Stimulated activated memory B cell treated with anti-CD40 and anti-IgM and Interleukin-4, amounts not matched to agents 10 μg/mL and 1 μg/mL and 100 μg/mL, for 72 hours (primary cell): ENCODE measurements around the gene CCNQ.

ENCODE experiments used
- ATAC-seq: fragments of 150-1000 bp; cut with Tn5 transposase; 2 replicates; pipeline ENCODE4 v1.10.0; 2021
- H3K27ac Mint-ChIP-seq: one replicate; pipeline ENCODE4 v1.8.0; 2022; ENCODE audit warnings: mild to moderate bottlenecking, mixed read lengths
- H3K27me3 Mint-ChIP-seq: one replicate; pipeline ENCODE4 v1.8.0; 2022; ENCODE audit warnings: mixed read lengths
- H3K36me3 Mint-ChIP-seq: one replicate; pipeline ENCODE4 v1.8.0; 2022; ENCODE audit warnings: mixed read lengths
- H3K4me1 Mint-ChIP-seq: one replicate; pipeline ENCODE4 v1.8.0; 2022; ENCODE audit warnings: mixed read lengths
- H3K4me3 Mint-ChIP-seq: one replicate; pipeline ENCODE4 v1.8.0; 2022; ENCODE audit warnings: mild to moderate bottlenecking, moderate library complexity, mixed read lengths
- H3K9me3 Mint-ChIP-seq: one replicate; pipeline ENCODE4 v1.8.0; 2022; ENCODE audit warnings: mixed read lengths

Gene CCNQ

DNA sequence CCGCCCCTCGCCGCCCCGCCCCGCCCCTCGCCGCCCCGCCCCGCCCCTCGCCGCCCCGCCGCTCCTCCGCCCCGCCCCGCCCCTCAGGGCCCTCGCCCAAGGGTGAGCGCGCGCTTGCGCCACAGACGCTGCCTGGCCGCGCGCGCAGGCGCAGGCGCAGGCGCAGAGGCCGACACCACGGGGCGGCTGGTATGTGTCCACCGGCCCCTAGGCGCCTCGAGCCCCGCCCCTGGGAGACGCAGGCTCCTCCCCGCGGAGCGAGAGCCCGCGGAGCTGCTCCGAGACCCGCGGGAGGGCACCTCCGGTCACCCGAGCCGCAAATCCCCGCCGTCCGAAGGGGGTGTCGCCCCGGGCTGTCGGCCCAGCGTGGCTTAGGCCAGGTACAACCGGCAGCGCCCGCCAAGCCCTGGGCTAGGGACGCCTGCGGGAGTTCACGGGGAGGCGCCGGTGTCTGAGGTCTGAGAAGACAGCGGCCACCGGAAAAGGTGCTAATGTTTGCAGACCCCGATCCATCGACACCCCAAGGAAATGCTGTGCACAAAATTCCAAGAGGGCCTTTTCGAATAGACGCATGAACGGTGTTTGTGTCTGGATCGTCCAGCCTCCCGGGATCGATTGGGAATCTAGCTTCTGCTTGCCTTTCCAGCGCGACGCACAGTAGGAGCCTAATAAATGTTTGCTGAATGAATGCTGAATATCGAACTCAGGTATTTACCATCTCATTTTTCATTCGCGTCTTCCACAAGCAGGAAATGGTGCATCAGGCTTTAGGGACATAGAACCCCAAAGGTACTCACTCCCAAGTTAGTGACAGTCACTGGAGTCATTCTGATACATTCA lies 473 bp upstream of the CCNQ start:
- peaks cover 48% of the 10 kb centered on the region for H3K4me1 Mint-ChIP-seq
- peak overlapping the region; percentile 86 for H3K4me3 Mint-ChIP-seq
- no peaks in the 10 kb centered on the region for H3K27me3 Mint-ChIP-seq
- H3K9me3 Mint-ChIP-seq, result no peaks in the 10 kb centered on the region
- peak overlapping the region; percentile 77 for H3K27ac Mint-ChIP-seq
- peaks cover 9% of the 10 kb centered on the region for H3K36me3 Mint-ChIP-seq
- ATAC-seq, result peak; percentile 93

DNA sequence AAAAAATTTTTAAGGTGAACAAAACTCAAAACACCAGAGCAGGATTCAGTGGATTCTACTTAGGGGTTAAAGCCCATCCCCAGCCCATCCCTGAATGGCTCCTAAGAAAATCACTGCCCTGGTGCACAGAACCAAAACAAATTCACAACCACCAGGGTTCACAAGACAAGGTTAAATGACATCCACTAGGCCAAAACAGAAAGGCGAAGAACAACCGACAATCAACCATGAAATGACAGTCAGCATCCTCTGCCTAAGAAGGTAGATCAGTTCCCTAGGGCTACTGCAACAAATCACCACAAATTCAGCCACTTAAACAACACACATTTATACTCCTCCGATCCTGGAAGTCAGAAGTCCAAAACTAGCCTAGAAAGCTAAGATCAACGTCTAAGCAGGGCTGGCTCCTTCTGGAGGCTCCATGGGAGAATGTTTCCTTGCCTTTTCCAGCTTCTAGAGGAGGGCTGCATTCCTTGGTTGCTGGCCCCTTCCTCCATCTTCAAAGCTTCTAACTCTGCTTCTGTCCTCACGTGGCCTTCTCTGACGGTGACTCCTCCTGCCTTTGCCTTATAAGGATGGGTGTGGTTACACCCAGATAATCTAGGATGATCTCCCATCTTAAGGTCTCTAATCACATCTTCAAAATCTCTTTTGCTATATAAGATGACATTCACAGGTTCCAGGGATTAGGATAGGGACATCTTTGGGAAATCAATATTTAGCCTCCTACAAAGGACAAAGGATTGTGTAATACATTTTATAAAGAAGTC lies 1.8 kb downstream of the CCNQ start:
- no peak for ATAC-seq
- Mint-ChIP-seq H3K36me3 (peaks cover 25% of the 10 kb centered on the region), H3K4me3 (peak overlapping the region; percentile 98), H3K27me3 (no peaks in the 10 kb centered on the region), H3K9me3 (no peaks in the 10 kb centered on the region), H3K4me1 (peaks cover 60% of the 10 kb centered on the region), H3K27ac (peak overlapping the region; percentile 86)

DNA sequence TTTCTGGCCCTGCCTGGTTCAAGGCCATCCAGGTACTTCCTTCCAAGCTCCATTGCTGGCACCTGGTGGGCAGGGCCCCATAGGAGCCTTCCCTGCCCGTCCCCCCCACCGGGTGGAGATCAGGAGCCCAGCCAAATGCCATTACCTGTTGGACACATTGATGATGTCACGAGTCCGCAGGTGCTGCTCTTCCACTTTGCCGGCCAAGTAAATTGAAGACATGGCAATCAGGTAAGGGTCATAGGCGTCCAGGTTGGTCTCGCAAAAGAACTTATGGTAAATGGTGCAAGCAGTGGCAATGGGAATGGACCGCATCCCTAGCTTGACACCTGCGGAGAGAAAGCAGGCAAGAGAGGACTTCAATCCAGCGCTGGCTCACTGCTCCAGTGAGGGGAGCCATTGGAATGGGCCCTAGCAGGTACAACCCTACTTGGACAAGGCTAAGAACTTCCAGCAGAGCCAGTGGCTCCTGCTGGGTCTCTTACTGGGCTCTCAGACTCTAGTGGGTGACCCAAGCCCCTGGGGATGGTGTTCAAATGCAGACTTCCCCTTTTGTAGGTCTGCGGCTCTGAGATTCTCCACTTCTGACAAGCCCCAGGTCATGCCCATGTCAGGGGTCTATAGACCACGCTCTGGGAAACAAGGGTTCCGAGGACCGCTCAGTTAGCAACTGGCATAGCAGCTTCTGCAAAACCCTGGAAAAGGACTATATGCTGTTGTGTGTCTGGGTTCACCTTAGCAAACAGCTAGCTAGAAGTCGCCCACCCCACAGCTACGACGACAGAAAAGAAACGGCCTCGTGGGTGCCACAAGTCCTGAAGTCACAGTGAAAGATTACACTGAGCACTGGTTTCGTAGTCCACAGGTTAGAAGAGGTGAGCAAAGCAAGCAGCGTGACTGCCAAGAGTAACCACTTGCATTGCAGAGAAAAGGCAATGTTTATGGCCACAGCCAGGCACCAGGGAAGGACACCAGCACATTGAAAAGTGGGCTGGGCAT lies 2.8 kb downstream of the CCNQ start:
- Mint-ChIP-seq H3K27ac (peak overlapping the region; percentile 86), H3K36me3 (peaks cover 25% of the 10 kb centered on the region), H3K4me1 (peaks cover 64% of the 10 kb centered on the region), H3K4me3 (peak overlapping the region; percentile 68), H3K9me3 (no peaks in the 10 kb centered on the region), H3K27me3 (no peaks in the 10 kb centered on the region)
- ATAC-seq, result no peak

DNA sequence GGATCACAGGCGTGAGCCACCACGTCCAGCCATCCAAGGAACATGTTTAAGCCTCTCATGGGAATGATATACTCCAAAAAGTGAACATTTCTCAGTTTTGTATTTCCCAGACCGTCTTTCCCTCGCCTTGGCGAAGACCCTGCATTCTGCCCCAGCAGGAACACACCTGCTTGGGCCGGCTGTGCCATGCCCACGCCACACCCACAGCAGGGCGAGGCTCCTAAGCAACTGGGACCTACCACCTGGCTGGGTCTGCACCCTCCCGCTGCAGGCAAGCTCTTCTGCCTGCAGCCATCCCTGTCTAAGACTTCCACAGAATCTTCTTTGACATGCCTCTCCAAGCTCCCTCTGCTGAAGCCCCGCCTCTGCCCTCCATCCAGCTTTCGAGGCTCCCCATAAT lies 3.6 kb downstream of the CCNQ start:
- no peak for ATAC-seq
- Mint-ChIP-seq H3K36me3 (peaks cover 25% of the 10 kb centered on the region), H3K4me1 (peaks cover 60% of the 10 kb centered on the region), H3K4me3 (no peak overlapping the region), H3K9me3 (no peaks in the 10 kb centered on the region), H3K27me3 (no peaks in the 10 kb centered on the region), H3K27ac (peak overlapping the region; percentile 86)

DNA sequence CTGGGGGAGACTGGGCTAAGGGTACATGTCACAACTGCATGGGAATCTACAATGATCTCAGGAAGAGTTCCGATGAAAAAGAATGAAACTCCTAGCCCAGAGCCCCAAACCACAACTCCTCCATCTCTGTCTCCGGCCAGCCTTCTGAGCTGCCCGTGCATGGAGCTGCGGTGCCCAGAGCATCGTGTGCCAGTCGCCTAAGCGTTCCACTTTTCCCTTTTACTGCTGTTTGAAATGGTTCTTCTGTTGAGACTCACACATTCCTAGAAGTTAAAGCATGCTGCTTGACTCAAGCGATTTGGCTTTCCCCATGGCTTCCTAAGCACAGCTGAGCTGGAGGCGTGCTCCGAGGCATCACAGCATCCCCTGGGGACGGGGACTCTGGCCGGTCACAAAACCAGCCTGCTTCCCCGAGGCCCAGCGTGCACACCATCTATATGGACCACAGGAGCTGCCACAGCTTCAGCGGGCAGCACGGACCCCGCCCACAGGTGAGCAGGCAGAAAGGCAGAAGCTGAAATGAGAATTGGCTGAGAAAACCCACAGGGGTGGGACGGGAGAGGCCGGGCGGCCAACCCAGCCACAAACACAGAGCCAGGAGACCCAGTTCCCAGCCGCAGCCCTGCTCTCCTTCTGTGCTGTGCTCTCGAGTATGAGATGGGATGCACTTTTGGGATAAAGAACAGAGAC lies 5.0 kb downstream of the CCNQ start:
- H3K27me3 Mint-ChIP-seq, result no peaks in the 10 kb centered on the region
- H3K36me3 Mint-ChIP-seq, result peaks cover 25% of the 10 kb centered on the region

DNA sequence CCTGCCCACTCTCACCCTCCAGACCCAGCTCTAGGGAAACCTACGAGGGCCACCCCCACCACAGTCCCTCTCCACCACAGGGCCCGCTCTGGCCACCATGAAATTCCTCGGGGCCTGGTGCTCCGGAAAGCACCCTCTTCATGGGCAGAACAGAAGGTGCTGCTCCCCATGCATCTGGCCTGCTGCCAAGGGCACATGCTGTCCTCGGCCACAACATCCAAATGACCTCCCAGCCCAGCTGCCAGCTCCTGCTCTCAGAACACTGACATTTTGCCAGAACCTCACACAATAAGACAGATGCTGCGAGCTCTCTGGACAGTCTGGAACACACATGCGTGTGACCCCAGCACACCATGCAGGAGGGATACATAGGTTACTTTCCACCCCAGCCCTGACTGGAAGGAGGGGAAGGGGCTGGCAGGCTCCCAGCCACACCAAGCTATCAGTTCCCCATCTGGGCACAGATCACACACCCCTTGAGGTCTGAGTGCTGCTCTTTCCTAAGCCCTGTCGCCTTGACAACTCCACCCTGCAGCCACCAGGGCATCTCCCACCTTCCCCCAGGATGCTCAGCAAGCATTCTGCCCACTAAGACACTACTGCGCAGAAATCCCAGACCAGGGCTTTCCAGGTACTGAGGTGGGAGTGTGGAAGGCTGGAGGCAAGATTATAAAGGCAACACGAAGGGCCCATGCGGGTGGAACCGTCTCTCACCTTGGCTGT lies 5.8 kb downstream of the CCNQ start:
- peaks cover 53% of the 10 kb centered on the region for H3K4me1 Mint-ChIP-seq
- H3K9me3 Mint-ChIP-seq, result no peaks in the 10 kb centered on the region
- no peaks in the 10 kb centered on the region for H3K27me3 Mint-ChIP-seq
- peak overlapping the region; percentile 32 for H3K27ac Mint-ChIP-seq
- H3K36me3 Mint-ChIP-seq, result peaks cover 28% of the 10 kb centered on the region
- no peak overlapping the region for H3K4me3 Mint-ChIP-seq
- ATAC-seq, result no peak

More for the DNA sequence above, 5.0 kb downstream of the CCNQ start:
- H3K4me1 Mint-ChIP-seq, result peaks cover 53% of the 10 kb centered on the region
- no peaks in the 10 kb centered on the region for H3K9me3 Mint-ChIP-seq
- H3K27ac Mint-ChIP-seq, result peak overlapping the region; percentile 32
- H3K4me3 Mint-ChIP-seq, result no peak overlapping the region
- ATAC-seq, result no peak

DNA sequence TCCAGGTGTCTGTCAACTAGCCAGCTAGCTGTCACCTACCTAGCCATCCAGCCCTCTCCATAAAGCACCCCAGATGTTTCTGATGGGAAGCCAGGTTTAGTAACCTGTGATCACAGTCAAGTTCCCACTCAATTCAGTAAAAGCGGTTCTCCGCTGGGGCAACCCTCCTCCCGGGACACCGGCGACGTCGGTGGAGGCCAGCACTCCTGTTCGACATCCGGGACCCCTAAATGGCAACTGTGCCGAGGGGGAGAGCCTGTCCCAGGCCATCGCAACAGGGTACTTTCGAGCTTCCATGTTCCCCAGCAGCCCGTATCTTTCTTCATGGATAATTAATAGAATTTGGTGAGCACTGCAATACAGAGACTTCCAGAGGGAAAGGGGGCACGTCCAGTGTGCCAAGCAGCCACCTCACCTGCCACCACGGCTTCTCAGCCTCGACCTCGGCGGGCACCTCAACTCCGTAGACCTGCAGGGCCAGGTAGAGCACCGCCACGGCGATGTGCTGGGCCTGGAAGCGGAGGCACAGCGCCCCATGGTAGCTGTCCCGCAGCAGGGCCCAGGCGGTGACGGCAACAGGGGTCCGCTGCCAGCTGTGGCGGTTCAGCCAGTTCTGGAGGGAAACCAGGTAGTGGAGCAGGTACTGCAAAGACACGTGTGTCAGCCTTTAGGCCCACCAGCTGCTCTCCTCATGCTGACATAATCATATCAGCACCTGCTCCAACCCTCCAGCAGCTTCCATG lies 6.7 kb downstream of the CCNQ start:
- H3K9me3 Mint-ChIP-seq, result no peaks in the 10 kb centered on the region
- no peaks in the 10 kb centered on the region for H3K27me3 Mint-ChIP-seq
- peaks cover 47% of the 10 kb centered on the region for H3K4me1 Mint-ChIP-seq
- ATAC-seq, result no peak
- H3K4me3 Mint-ChIP-seq, result no peak overlapping the region
- peaks cover 34% of the 10 kb centered on the region for H3K36me3 Mint-ChIP-seq
- peak overlapping the region; percentile 32 for H3K27ac Mint-ChIP-seq

DNA sequence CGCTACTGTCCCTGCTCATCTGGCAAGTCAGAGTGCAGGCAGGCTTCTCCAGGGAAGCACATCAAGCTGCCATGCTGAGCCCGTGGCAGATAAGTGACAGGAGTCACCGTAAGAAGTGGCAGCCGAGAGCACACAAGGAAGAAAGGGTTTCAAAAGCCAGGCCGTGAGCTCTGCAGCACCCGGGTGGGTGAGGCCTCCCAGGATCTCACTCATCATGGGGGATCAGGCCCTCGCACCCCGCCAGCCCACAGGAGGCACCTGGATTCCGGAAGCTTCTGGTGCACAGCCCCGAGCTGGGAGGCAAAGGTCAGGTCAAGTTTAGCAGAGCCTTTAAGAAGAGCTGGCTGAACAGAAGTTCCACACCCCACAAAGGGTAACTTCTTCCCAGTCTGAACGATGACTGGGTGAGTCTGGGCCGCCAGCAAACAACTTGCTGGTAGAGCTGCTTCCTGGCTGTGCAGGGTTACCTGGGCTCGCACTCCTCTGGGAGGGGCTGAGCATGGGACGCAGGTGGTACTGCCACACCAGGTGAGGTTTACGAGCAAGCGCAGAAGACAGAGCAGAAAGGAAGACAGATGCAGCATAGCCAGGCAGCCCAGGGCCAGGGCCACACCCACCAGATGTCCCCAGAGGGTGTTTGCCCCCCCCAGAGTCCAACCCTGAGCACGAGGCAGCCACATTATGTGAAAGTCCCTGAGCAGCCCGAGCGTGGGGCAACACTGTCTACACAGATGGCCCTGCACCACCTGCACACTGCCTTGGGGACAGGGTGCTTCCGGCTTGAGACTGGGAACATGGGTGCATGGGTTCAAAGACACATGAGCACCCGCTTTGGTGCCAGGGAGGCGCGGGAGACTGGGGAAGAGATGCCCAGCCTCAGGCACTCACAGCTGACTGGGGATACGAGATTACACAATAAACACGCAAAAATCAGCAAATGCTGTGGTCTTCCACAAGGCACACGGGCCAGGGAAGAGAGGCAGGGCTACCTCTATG lies 7.7 kb downstream of the CCNQ start:
- peak overlapping the region; percentile 74 for H3K27ac Mint-ChIP-seq
- peaks cover 43% of the 10 kb centered on the region for H3K36me3 Mint-ChIP-seq
- H3K4me1 Mint-ChIP-seq, result peaks cover 37% of the 10 kb centered on the region
- peak; percentile 89 for ATAC-seq
- H3K27me3 Mint-ChIP-seq, result no peaks in the 10 kb centered on the region
- no peaks in the 10 kb centered on the region for H3K9me3 Mint-ChIP-seq
- H3K4me3 Mint-ChIP-seq, result no peak overlapping the region

DNA sequence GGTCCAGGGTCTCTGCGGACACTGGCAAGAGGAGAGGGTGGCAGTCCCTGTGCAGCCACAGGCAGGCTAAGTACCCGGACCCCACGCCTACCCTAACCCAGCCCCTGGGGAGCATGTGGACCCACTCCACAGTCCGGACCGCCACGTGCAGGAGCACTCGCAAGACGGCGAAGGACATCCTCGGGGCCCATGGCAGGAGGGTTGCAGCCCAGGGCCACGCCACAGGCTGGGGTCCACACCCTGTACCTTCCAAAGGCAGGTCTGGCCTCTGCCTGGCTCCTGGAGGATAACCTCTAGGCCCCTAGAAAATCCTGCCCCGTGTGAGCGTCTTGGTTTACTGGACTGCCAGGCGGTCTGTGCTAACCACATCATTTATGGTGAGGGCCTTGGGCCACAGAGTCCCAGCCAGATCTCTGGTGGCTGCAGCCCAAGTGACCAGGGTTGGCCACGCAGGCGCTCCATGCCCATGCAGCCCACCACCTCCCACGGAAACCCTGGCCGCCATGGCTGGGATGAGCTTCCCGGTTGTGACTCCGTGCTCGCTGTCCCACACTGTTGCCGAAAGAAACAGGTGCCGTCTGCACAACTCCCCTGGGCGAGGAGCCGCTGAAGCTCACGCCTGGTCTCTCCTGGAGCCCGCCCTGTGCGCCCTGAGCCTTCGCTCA lies 10.0 kb downstream of the CCNQ start:
- Mint-ChIP-seq H3K27ac (no peak overlapping the region), H3K4me3 (no peak overlapping the region), H3K27me3 (no peaks in the 10 kb centered on the region), H3K4me1 (peaks cover 32% of the 10 kb centered on the region), H3K36me3 (peaks cover 45% of the 10 kb centered on the region), H3K9me3 (no peaks in the 10 kb centered on the region)
- no peak for ATAC-seq

DNA sequence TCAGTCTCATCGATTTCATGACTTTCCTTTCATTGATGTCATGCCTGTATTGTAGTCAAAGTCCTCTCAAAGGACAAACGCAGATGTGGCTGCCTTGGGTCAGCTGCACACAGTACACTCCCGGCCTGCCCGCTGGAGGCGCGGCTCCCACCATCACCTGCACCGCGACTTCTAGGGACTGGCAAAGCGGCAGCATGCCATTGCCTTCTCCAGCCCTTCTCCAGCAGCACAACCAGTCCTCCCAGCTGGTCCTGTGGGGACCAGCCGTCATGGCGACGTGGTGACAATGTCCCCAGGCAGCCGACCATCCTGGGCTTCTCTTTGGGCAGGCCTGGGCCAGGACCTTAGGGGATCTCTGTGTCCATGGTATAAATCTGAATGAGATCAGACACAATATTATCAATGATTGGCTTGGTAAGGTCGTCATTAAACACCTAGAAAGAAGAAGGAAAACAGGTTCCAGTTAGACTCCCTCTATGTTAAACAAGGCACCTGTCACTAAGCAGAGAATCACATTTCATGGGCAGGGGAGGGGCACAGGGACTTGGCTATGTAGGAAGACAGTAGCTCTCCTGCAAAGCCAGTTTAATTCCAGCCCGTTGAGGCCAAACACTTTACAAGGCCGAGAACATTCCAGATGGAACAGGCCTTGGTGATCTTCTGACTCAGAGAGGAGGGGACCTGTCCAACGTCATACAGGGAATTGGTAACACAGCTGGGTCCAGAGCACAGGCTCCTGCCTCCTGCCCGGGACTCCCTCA lies 10.7 kb downstream of the CCNQ start:
- no peaks in the 10 kb centered on the region for H3K9me3 Mint-ChIP-seq
- H3K36me3 Mint-ChIP-seq, result peaks cover 38% of the 10 kb centered on the region
- H3K4me3 Mint-ChIP-seq, result no peak overlapping the region
- peaks cover 35% of the 10 kb centered on the region for H3K4me1 Mint-ChIP-seq
- no peak overlapping the region for H3K27ac Mint-ChIP-seq
- no peak for ATAC-seq
- no peaks in the 10 kb centered on the region for H3K27me3 Mint-ChIP-seq

DNA sequence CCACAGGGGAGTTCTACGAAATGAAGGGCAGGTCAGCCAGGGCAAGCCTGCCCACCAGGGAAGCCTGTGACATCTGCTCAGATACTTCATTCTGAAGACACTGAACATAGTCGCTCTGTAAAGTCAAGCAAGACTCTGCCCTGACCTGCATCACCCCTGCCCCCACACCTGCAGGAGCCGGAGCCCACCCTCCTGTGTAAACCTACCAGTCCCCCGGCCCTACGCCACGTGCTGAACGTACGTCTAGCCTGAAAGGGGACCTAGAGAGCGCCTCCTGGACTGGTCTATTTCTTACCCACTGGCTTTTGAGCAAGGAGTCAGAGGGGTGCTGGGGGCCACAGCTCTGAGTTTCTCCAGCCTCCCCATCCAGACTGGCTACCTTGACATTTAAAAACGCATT lies 11.6 kb downstream of the CCNQ start:
- no peaks in the 10 kb centered on the region for H3K9me3 Mint-ChIP-seq

More for the DNA sequence above, 11.6 kb downstream of the CCNQ start:
- no peak overlapping the region for H3K27ac Mint-ChIP-seq
- no peaks in the 10 kb centered on the region for H3K27me3 Mint-ChIP-seq
- H3K36me3 Mint-ChIP-seq, result peaks cover 31% of the 10 kb centered on the region
- no peak overlapping the region for H3K4me3 Mint-ChIP-seq
- H3K4me1 Mint-ChIP-seq, result peaks cover 36% of the 10 kb centered on the region
- no peak for ATAC-seq
